ENCODE data around the gene NUP188.

NUP188 gene

GRCh38 chr9:128916204-128916603 is 31.3 kb upstream of the NUP188 start:
- no peak overlapping the region for H3K4me3 ChIP-seq (ENCODE audit: low read length)
- TF ChIP-seq CTCF (IDR thresholded peaks at IDR 0.05; ENCODE audit: insufficient read depth, low read depth, low read length, missing control alignments) = no peak
- peak; percentile 44 for DNase-seq (ENCODE audit: low read depth)

DNA sequence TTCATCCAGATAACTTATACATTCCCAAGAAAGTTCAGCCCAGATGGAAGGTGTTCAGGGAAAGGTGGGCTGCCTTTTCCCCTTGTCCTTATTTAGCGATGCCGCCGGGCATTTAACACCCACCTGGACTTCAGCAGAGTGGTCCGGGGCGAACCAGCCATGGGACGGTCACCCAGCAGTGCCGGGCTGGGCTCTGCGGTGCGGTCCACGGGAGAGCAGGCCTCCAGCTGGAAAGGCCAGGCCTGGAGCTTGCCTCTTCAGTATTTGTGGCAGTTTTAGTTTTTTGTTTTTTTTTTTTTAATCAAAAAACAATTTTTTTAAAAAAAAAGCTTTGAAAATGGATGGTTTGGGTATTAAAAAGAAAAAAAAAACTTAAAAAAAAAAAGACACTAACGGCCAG is 30.8 kb upstream of the NUP188 start:
- no peak for TF ChIP-seq CTCF (IDR thresholded peaks at IDR 0.05; ENCODE audit: insufficient read depth, low read depth, low read length, missing control alignments)
- no peak for DNase-seq (ENCODE audit: low read depth)
- H3K4me3 ChIP-seq (ENCODE audit: low read length) = no peak overlapping the region

DNA sequence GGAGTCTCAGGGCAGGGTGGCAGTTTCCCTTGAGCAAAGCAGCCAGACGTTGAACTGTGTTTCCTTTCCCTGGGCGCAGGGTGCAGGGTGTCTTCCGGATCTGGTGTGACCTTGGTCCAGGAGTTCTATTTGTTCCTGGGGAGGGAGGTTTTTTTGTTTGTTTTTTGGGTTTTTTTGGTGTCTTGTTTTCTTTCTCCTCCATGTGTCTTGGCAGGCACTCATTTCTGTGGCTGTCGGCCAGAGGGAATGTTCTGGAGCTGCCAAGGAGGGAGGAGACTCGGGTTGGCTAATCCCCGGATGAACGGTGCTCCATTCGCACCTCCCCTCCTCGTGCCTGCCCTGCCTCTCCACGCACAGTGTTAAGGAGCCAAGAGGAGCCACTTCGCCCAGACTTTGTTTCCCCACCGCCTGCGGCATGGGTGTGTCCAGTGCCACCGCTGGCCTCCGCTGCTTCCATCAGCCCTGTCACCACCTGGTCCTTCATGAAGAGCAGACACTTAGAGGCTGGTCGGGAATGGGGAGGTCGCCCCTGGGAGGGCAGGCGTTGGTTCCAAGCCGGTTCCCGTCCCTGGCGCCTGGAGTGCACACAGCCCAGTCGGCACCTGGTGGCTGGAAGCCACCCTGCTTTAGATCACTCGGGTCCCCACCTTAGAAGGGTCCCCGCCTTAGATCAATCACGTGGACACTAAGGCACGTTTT is 30.2 kb upstream of the NUP188 start:
- no peak for TF ChIP-seq CTCF (IDR thresholded peaks at IDR 0.05; ENCODE audit: insufficient read depth, low read depth, low read length, missing control alignments)
- DNase-seq (ENCODE audit: low read depth) = peak; percentile 59
- H3K4me3 ChIP-seq (ENCODE audit: low read length) = no peak overlapping the region

GRCh38 chr9:128918921-128919320 is 28.6 kb upstream of the NUP188 start:
- DNase-seq (ENCODE audit: low read depth) = no peak
- no peak for TF ChIP-seq CTCF (IDR thresholded peaks at IDR 0.05; ENCODE audit: insufficient read depth, low read depth, low read length, missing control alignments)
- H3K4me3 ChIP-seq (ENCODE audit: low read length) = no peak overlapping the region

DNA sequence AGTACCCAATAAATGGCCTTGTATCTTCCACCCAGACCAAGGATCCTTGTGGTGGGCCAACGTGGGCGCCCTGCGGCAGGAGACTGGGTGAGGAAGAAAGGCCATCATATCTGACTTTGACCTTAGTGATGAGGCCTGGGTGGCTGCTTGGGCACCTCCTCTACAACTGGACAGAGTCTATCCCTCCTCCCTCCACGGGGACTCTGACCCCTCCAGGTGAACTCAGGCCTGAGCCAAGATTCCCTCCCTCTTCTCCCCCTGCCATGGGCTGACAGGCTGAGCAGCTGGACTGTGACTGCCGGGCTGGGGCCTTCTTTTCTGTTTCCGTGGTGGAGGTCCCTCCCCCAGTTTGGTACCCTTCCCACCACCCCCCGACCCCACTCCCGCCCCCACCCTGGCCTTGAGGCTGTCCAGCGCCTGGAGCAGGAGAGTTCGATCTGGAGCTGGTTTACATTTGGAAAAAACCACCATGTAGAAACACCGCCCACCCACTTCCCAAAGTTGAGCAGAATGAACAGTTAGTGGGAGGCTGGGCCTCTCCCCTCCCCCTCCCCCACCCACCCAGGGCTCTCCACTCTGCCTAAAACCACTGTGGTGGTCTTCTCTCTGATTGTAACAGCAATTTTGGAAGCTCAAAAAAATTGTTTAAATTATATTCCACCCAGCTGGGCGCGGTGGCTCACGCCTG is 28.0 kb upstream of the NUP188 start:
- no peak for DNase-seq (ENCODE audit: low read depth)
- TF ChIP-seq CTCF (IDR thresholded peaks at IDR 0.05; ENCODE audit: insufficient read depth, low read depth, low read length, missing control alignments) = no peak
- no peak overlapping the region for H3K4me3 ChIP-seq (ENCODE audit: low read length)

- H3K4me3 ChIP-seq (ENCODE audit: low read length) = no peak within 1 kb of the TSS
- peak; percentile 64 for DNase-seq (ENCODE audit: low read depth)
Observed at GRCh38 chr9:128920381-128921058, 27.0 kb upstream of the NUP188 start, which contains the start of gene PHYHD1. Gene PHYHD1, plus strand, starts transcription at chr9:128920982. Its CDS starts 1,342 bp downstream, at chr9:128922324.

More at GRCh38 chr9:128920381-128921058, 27.0 kb upstream of the NUP188 start, which contains the start of gene PHYHD1:
- no peak for TF ChIP-seq CTCF (IDR thresholded peaks at IDR 0.05; ENCODE audit: insufficient read depth, low read depth, low read length, missing control alignments)
